HUES48 (cell line): ENCODE measurements around the gene NR4A1.

Experiments
- H3K27ac ChIP-seq: one replicate; pipeline ENCODE4 v1.7.0; 2013; ENCODE audit warnings: low read depth, low read length, inconsistent platforms
- H3K27me3 ChIP-seq: 2 replicates; pipeline ENCODE4 v1.6.1; 2013; ENCODE audit warnings: mild to moderate bottlenecking, low read length; ENCODE audit not compliant: control insufficient read depth, insufficient read depth
- H3K36me3 ChIP-seq: 2 replicates; pipeline ENCODE4 v1.6.1; 2013; ENCODE audit warnings: low read length; ENCODE audit not compliant: control insufficient read depth, insufficient read depth
- H3K4me1 ChIP-seq: 2 replicates; pipeline ENCODE4 v1.6.1; 2013; ENCODE audit warnings: mild to moderate bottlenecking, low read length; ENCODE audit not compliant: control insufficient read depth, insufficient read depth
- H3K4me3 ChIP-seq: 2 replicates; pipeline ENCODE4 v1.5.1; 2013; ENCODE audit warnings: mild to moderate bottlenecking, low read depth, low read length
- H3K9ac ChIP-seq: 2 replicates; pipeline ENCODE4 v1.6.1; 2013; ENCODE audit warnings: mild to moderate bottlenecking, low read depth, low read length, moderate library complexity
- H3K9me3 ChIP-seq: 2 replicates; pipeline ENCODE4 v1.6.1; 2013; ENCODE audit warnings: low read length; ENCODE audit not compliant: control insufficient read depth, insufficient read depth

NR4A1 gene

GRCh38 chr12:52033446-52034140 lies 17.6 kb upstream of the NR4A1 start:
- Histone ChIP-seq H3K4me3 (peak overlapping the region; percentile 60), H3K27ac (peak overlapping the region; percentile 80), H3K36me3 (no peaks in the 10 kb centered on the region), H3K4me1 (peaks cover 24% of the 10 kb centered on the region), H3K27me3 (peaks cover 44% of the 10 kb centered on the region), H3K9me3 (no peaks in the 10 kb centered on the region), H3K9ac (peak overlapping the region; percentile 60; the same call in 1 of the 2 replicates)

DNA sequence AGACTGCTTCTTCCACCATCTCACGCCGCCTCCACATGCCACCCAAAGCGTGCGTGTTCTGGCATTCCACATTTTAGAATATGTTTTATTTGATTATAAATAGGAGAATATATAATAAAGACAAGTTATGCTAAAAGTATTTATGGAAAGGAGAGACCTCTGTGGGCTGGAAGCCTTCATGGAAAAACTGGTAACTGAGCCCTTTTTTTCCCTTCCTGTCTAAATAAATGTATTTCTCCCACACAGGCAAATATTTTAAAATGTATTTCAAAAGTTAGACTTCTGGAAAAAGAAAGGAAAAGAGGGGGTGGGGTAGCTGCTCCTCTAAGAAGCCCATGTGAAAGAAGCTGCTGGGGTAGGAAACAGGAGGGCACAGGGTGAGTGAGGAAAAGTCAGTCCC lies 16.1 kb upstream of the NR4A1 start:
- Histone ChIP-seq H3K4me3 (no peak overlapping the region), H3K36me3 (no peaks in the 10 kb centered on the region), H3K9ac (no peak overlapping the region), H3K9me3 (no peaks in the 10 kb centered on the region), H3K27me3 (peaks cover 52% of the 10 kb centered on the region), H3K27ac (no peak overlapping the region), H3K4me1 (peaks cover 15% of the 10 kb centered on the region)

DNA sequence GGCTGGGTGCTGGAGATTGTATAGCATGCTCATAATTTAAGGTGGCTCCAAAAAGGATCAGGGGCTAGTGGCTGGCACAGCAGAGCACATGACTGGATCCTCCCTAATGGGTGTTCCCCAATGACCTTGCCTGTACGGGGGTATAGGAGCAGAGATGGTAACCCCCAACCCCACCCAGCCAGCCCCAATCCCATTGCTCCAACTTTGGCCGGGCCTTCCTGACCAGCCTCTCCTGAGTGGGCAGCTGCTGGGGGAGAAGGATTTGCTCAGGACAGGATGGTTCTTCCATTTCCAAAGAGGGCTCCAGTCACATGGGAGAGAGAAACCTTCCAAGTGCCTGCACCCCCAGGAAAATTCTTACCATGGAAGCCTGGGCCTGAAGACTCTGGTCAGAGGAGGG lies 15.3 kb upstream of the NR4A1 start:
- no peak overlapping the region for H3K27ac ChIP-seq
- H3K27me3 ChIP-seq, result peaks cover 52% of the 10 kb centered on the region
- H3K4me1 ChIP-seq, result peaks cover 15% of the 10 kb centered on the region
- no peaks in the 10 kb centered on the region for H3K9me3 ChIP-seq
- no peak overlapping the region for H3K4me3 ChIP-seq
- no peaks in the 10 kb centered on the region for H3K36me3 ChIP-seq
- H3K9ac ChIP-seq, result no peak overlapping the region

DNA sequence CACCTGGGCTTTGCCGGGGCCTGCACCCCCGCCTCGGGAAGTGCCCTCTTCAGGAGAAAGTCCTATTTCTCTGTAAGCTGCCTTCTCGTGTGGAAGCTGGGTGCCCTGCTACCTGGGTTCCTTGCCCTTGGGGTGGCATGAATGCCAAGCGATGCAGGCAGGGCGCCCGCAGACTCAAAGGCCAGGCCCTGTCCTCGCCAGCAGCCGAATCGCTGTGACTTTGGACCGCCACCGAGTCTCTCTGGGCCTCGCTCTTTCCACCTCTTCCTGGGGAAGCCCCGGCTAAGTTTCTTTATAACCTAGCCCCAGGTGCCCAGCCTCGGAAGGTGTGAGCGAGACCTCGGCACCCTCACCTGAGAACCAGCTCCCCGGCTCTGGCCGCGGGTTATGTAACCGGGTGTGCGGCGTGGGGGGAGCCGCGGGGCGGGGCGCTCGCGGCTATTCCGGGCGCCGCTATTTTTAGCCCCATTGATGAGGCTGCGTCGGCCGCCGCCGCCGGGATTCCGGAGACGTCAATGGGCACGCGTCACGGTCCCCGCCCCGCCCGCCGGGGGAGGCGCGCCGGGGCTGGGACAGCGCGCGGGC lies 14.6 kb upstream of the NR4A1 start:
- Histone ChIP-seq H3K4me3 (peak overlapping the region; percentile 63), H3K4me1 (peaks cover 18% of the 10 kb centered on the region), H3K9me3 (no peaks in the 10 kb centered on the region), H3K27me3 (peaks cover 52% of the 10 kb centered on the region), H3K36me3 (no peaks in the 10 kb centered on the region), H3K27ac (peak overlapping the region; percentile 77), H3K9ac (peak overlapping the region; percentile 26; the same call in 1 of the 2 replicates)

DNA sequence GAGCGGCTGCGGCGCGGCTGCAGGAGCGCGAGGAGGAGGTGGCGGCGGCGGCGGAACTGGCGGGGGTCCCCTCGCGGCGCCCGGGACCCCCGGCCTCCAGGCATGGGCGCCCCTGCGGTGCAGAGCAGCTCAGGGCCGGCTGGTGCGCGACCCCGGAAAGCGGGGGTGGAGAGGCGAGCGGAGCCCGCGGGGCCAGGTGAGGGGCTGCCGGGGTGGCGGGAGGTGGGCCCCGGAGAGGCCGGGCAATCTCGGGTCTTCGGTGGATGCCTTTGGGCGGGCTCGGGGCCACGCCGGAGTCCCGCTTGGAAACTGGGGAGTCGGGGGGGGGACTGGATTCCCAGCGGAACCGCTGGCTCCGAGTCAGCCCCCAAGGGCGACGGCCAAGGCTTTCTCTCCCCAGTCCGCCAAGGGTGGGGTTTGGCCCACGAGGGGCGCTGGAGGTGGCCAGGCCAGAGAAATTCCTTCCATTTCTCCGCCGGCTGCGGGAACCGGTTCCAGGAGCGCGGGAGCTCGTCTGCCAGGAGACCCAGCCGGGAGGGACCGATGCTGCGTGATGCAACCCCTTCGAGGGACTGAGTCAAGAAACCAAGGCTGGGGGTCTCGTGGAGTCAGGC lies 13.9 kb upstream of the NR4A1 start:
- Histone ChIP-seq H3K9me3 (no peaks in the 10 kb centered on the region), H3K9ac (peak overlapping the region; percentile 65), H3K27ac (peak overlapping the region; percentile 8), H3K4me1 (peaks cover 16% of the 10 kb centered on the region), H3K36me3 (no peaks in the 10 kb centered on the region), H3K4me3 (peak overlapping the region; percentile 77), H3K27me3 (peaks cover 46% of the 10 kb centered on the region)

DNA sequence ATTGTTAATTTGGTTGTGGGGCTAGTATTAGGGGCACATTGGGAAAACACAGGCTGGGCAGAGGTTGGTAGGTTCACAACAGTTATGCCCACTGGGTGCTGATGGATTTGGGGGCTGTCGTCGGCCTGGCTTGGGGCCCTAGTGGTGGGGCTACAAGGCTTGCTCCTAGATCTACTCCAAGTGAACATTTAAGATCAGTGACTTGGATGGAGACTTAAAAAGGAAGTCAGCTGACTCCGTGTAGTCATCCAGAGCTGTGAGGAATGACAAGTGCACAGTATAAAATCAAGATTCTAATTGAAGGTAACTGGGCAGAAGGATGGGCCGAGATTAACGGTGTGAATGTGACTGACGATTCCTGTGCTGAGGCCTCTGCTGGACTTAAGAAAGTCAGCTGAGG lies 12.8 kb upstream of the NR4A1 start:
- H3K4me1 ChIP-seq, result peaks cover 9% of the 10 kb centered on the region; the same call in 1 of the 2 replicates
- no peak overlapping the region for H3K9ac ChIP-seq
- no peaks in the 10 kb centered on the region for H3K36me3 ChIP-seq
- H3K27ac ChIP-seq, result no peak overlapping the region
- peaks cover 46% of the 10 kb centered on the region for H3K27me3 ChIP-seq
- H3K9me3 ChIP-seq, result no peaks in the 10 kb centered on the region
- H3K4me3 ChIP-seq, result no peak overlapping the region

GRCh38 chr12:52041035-52041434 lies 10.2 kb upstream of the NR4A1 start:
- peaks cover 8% of the 10 kb centered on the region; the same call in 1 of the 2 replicates for H3K4me1 ChIP-seq
- H3K36me3 ChIP-seq, result no peaks in the 10 kb centered on the region
- H3K4me3 ChIP-seq, result no peak overlapping the region
- no peak overlapping the region for H3K27ac ChIP-seq
- peaks cover 20% of the 10 kb centered on the region for H3K27me3 ChIP-seq
- H3K9ac ChIP-seq, result no peak overlapping the region
- no peaks in the 10 kb centered on the region for H3K9me3 ChIP-seq

DNA sequence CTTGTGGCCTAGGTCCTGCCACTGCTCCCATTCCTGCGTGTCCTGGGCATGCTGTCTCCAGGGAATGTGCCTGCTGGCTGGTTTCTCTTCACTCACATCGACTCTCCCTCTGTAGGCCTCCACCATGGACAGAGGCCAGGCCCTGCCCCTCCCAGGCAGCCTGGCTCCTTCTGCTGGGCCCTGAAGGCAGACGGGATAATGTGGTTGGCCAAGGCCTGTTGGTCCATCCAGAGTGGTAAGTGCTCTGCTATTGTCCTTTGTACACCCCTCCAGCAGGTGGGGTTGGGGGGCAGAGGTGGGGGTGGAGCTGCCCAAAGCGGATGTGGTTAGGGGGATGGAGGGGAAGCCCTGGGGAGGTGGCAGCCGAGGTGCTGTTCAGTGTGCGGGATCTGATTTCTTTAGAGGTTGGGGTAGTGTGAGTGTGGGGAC lies 9.5 kb upstream of the NR4A1 start:
- H3K4me3 ChIP-seq, result no peak overlapping the region

DNA sequence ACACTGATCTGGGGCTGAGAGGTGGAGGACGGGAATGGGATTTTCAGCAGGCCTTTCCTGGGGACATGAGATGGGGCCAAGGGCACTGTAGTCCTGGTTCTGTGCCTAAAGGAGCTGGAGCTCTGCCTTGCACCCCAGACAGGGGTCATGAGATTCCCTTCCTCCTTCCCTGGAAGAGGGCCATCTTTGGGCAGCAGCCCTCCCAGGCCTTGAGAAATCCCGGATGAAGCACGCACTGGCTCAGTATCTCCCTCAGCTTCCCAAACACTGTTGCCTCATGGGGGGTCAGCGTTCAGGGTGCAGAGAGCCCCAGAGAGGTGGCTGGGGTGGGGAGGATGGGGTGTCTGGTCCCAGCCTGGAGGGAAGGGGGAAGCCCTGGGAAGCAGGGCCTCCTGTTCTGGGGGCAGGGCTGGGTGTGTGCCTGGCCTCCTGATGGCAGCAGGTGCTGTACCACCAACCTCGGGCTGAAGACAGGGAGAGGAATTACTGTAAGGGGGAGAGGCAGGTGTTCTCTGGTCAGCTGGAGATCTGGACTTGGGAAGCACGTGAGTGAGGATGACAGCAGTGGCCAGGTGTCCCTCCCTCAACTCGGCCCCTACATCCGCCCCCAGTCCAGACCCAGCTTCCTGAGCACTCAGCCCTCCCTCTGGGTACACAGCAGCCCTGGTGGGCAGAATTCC lies 8.4 kb upstream of the NR4A1 start:
- Histone ChIP-seq H3K27me3 (peaks cover 12% of the 10 kb centered on the region), H3K4me3 (no peak overlapping the region), H3K9me3 (no peaks in the 10 kb centered on the region), H3K27ac (no peak overlapping the region), H3K36me3 (no peaks in the 10 kb centered on the region), H3K4me1 (0 out of 2 replicates have a peak, but pooled peaks cover 5% of the 10 kb centered on the region), H3K9ac (no peak overlapping the region)

More for the DNA sequence above, 9.5 kb upstream of the NR4A1 start:
- Histone ChIP-seq H3K36me3 (no peaks in the 10 kb centered on the region), H3K4me1 (0 out of 2 replicates have a peak, but pooled peaks cover 5% of the 10 kb centered on the region), H3K9ac (no peak overlapping the region), H3K27ac (no peak overlapping the region), H3K27me3 (peaks cover 13% of the 10 kb centered on the region), H3K9me3 (no peaks in the 10 kb centered on the region)

DNA sequence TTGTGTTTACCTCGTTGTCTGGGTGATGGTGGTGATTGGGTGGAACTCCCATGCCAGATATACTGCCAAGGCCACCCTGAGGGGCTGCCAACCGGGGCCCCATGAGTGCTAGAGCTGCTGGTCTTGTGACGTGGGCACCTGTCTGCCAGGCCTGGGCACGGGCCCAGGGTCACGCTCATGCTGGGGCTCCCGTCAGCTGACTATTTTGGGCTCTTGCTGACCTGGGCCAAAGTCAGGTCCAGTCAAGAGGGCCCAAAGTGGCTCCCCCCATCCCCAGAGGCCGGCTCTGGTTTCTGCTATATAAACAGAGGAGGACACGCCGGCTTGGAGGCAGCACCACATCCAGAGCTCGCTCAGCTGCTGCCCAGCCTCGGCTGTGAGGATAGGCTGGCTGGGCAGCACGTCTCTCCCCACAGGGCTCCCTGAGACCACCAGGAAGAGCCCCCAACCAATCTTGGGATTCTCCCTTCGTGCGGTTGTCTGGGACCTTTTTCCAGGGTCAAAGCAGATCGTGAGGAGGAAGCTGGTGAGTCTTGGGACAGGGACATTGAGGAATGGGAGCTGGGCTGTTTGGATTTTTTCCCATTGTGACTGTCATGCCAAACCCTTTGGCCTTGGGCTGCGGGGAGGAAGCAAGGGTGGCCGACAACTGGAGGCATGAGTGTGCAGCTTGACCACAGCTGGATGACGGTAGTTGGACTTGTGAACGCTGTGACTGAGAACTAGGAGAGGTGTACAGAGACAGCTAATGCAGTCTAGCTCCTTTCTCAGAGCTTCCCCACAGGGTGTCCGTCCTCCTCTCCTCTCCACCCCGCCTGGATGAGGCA lies 7.6 kb upstream of the NR4A1 start:
- no peak overlapping the region for H3K4me3 ChIP-seq
- H3K9me3 ChIP-seq, result no peaks in the 10 kb centered on the region
- H3K9ac ChIP-seq, result no peak overlapping the region
- 0 out of 2 replicates have a peak, but pooled peaks cover 3% of the 10 kb centered on the region for H3K4me1 ChIP-seq
- H3K27me3 ChIP-seq, result peaks cover 10% of the 10 kb centered on the region
- H3K36me3 ChIP-seq, result no peaks in the 10 kb centered on the region
- H3K27ac ChIP-seq, result no peak overlapping the region
